Measurements from ENCODE around the gene CABLES2.
"Not testable (repeated sequence)": the region's sequence is repeated elsewhere in the genome, so short reads cannot be mapped to it uniquely, and the experiment has no call there.

Gene CABLES2

DNA sequence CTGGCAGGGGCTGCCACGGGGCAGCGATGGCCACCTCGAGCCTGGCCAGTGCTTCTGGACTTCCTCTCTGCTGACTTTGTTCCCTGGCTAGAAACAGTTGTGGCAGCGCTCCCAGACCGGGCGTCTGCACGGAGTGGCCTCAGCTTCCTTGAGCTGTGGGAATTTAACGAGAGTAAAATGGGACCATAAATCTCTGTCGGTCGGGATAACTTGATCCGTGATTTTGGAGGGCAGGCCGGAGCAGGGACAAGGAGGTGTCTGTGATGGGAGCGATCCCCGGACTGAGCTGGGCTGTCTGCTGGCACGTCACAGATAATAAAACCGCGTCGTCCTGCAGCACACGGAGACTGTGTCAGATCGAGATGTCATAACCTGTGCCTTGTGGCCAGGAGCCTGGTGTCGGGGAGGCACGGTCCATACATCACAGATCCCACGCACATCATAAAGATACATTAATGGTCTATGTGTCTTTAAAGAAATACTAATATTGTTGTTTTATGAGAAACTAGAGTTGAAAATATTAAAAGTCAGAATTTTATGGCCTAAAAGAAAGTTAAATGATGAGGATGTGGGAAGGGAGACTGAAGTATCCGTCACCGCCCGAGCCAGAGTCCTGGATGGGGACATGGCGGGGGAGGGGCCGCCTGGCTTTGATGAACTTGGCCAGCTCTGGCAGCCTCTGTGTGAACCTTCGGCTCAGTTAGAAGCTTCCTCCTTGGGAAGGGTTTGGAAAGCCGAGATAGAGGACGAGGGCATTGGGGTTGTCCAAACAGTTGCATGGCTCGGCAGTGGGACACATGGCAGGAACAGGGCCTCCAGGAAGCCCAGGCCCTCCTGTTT lies 26.8 kb upstream of the CABLES2 start:
- peaks cover 38% of the 10 kb centered on the region for H3K27me3 ChIP-seq (ENCODE audit: insufficient read depth, low read length)
- no peak overlapping the region for H2AFZ ChIP-seq (ENCODE audit: low read length, unreplicated experiment)
- no peaks in the 10 kb centered on the region for H3K36me3 ChIP-seq (ENCODE audit: insufficient read depth, low read length)
- no peaks in the 10 kb centered on the region for H3K4me1 ChIP-seq (ENCODE audit: control insufficient read depth, insufficient read depth, low read length, unreplicated experiment)
- H3K4me3 ChIP-seq (ENCODE audit: low read depth, low read length), result no peak overlapping the region
- no peak overlapping the region for H3K27ac ChIP-seq (ENCODE audit: low read depth, low read length)
- H3K79me2 ChIP-seq (ENCODE audit: control insufficient read depth, insufficient read depth, low read length, unreplicated experiment), result no peaks in the 10 kb centered on the region

DNA sequence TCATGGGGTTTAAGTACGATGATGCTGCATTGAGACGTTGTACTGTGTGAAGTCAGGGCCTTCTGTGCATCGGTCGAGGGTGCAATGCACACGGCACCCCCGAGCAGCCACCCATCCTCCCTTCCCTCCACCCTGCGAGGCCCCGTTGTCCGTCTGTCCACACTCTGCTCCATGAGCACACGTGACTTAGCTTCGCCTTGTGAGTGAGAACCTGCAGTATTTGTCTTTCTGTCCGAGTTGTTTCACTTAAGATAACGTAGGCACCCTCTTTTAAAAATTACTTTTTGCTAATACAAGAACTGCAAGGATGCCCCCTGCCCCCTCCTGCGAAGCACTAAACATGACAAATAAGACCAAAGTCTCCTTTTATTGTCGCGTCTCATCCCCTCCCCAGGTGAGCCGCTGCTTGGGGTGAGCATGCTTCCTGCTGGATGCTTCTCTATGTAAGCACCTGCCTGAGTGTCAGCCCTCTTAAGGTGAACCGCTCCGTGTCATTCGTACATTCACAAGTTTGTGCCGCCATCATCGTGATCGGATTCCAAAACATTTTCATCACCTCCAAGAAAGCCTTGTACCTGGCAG lies 23.9 kb upstream of the CABLES2 start:
- Histone ChIP-seq H2AFZ (ENCODE audit: low read length, unreplicated experiment) (no peak overlapping the region), H3K27me3 (ENCODE audit: insufficient read depth, low read length) (peaks cover 26% of the 10 kb centered on the region), H3K79me2 (ENCODE audit: control insufficient read depth, insufficient read depth, low read length, unreplicated experiment) (no peaks in the 10 kb centered on the region), H3K4me3 (ENCODE audit: low read depth, low read length) (no peak overlapping the region), H3K27ac (ENCODE audit: low read depth, low read length) (no peak overlapping the region), H3K4me1 (ENCODE audit: control insufficient read depth, insufficient read depth, low read length, unreplicated experiment) (no peaks in the 10 kb centered on the region), H3K36me3 (ENCODE audit: insufficient read depth, low read length) (no peaks in the 10 kb centered on the region)

GRCh38 chr20:62430311-62430853 lies 23.3 kb upstream of the CABLES2 start:
- H3K79me2 ChIP-seq (ENCODE audit: control insufficient read depth, insufficient read depth, low read length, unreplicated experiment), result no peaks in the 10 kb centered on the region
- no peaks in the 10 kb centered on the region for H3K36me3 ChIP-seq (ENCODE audit: insufficient read depth, low read length)
- no peaks in the 10 kb centered on the region for H3K4me1 ChIP-seq (ENCODE audit: control insufficient read depth, insufficient read depth, low read length, unreplicated experiment)
- peaks cover 23% of the 10 kb centered on the region for H3K27me3 ChIP-seq (ENCODE audit: insufficient read depth, low read length)
- H3K27ac ChIP-seq (ENCODE audit: low read depth, low read length), result no peak overlapping the region
- H2AFZ ChIP-seq (ENCODE audit: low read length, unreplicated experiment), result no peak overlapping the region
- H3K4me3 ChIP-seq (ENCODE audit: low read depth, low read length), result no peak overlapping the region

DNA sequence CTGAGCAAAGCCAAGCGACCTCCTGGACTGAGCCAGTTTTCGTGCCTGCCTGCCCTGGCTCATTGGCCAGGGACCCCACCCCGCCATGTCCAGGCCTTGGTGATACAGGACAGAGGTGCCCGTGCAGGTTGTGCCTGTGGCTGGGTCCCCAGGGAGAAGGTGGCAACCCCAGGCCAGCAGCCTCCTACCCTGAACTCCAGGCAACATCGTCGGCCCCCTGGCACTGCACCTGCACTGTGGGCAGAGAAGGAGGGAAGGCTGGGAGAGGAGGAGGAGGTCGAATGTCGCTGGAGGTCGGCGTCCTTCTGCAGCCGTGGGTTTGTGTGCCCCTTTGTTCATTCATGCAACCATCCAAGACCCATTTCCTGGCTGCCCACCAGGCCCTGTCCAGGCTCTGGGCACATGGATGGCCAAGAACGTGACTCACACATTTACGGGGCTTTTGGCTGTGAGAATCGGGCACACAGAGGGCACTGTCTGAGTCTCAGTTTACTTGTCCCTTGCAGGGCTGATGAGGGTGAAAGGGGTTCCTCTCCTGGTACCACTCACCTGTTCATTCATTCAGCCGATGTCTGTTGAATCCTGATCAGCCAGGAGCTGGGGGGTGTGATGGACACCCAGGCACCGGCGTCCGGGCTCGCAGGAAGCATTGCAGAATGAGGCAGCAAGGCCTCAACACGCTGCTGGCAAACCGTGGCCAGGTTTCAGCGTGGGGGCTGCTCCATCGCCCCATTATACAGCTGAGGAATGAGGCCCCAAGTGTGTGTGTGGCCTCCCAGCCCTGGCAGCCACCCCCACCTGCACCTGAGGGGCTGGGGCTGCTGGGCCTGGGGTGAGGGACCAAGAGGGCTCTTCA lies 22.6 kb upstream of the CABLES2 start:
- H3K36me3 ChIP-seq (ENCODE audit: insufficient read depth, low read length), result no peaks in the 10 kb centered on the region
- no peak overlapping the region for H2AFZ ChIP-seq (ENCODE audit: low read length, unreplicated experiment)
- no peaks in the 10 kb centered on the region for H3K4me1 ChIP-seq (ENCODE audit: control insufficient read depth, insufficient read depth, low read length, unreplicated experiment)
- H3K27me3 ChIP-seq (ENCODE audit: insufficient read depth, low read length), result peaks cover 16% of the 10 kb centered on the region
- no peak overlapping the region for H3K4me3 ChIP-seq (ENCODE audit: low read depth, low read length)
- no peaks in the 10 kb centered on the region for H3K79me2 ChIP-seq (ENCODE audit: control insufficient read depth, insufficient read depth, low read length, unreplicated experiment)
- no peak overlapping the region for H3K27ac ChIP-seq (ENCODE audit: low read depth, low read length)

GRCh38 chr20:62428396-62429295 lies 21.6 kb upstream of the CABLES2 start:
- H3K79me2 ChIP-seq (ENCODE audit: control insufficient read depth, insufficient read depth, low read length, unreplicated experiment), result no peaks in the 10 kb centered on the region
- H3K27ac ChIP-seq (ENCODE audit: low read depth, low read length), result no peak overlapping the region
- H3K4me1 ChIP-seq (ENCODE audit: control insufficient read depth, insufficient read depth, low read length, unreplicated experiment), result no peaks in the 10 kb centered on the region
- no peak overlapping the region for H2AFZ ChIP-seq (ENCODE audit: low read length, unreplicated experiment)
- peaks cover 9% of the 10 kb centered on the region for H3K27me3 ChIP-seq (ENCODE audit: insufficient read depth, low read length)
- no peaks in the 10 kb centered on the region for H3K36me3 ChIP-seq (ENCODE audit: insufficient read depth, low read length)
- H3K4me3 ChIP-seq (ENCODE audit: low read depth, low read length), result no peak overlapping the region

- no peak overlapping the region for H3K27ac ChIP-seq (ENCODE audit: low read depth, low read length)
Observed at GRCh38 chr20:62428002-62428372, 20.9 kb upstream of the CABLES2 start.

GRCh38 chr20:62427172-62428001 lies 20.3 kb upstream of the CABLES2 start, which contains the start of gene RBBP8NL:
RBBP8NL (minus strand) TSS chr20:62427539; CDS start chr20:62419647, 7,892 bp downstream.
- Histone ChIP-seq H3K4me1 (ENCODE audit: control insufficient read depth, insufficient read depth, low read length, unreplicated experiment) (no peaks in the 10 kb centered on the region), H3K79me2 (ENCODE audit: control insufficient read depth, insufficient read depth, low read length, unreplicated experiment) (no peaks in the 10 kb centered on the region), H3K4me3 (ENCODE audit: low read depth, low read length) (no peak within 1 kb of the TSS), H3K27ac (ENCODE audit: low read depth, low read length) (no peak within 1 kb of the TSS), H3K27me3 (ENCODE audit: insufficient read depth, low read length) (peaks cover 11% of the 10 kb centered on the region), H3K36me3 (ENCODE audit: insufficient read depth, low read length) (no peaks in the 10 kb centered on the region), H2AFZ (ENCODE audit: low read length, unreplicated experiment) (no peak within 1 kb of the TSS)

More at GRCh38 chr20:62428002-62428372, 20.9 kb upstream of the CABLES2 start:
- H3K27me3 ChIP-seq (ENCODE audit: insufficient read depth, low read length), result peaks cover 8% of the 10 kb centered on the region
- no peak overlapping the region for H2AFZ ChIP-seq (ENCODE audit: low read length, unreplicated experiment)
- no peaks in the 10 kb centered on the region for H3K36me3 ChIP-seq (ENCODE audit: insufficient read depth, low read length)
- no peak overlapping the region for H3K4me3 ChIP-seq (ENCODE audit: low read depth, low read length)
- no peaks in the 10 kb centered on the region for H3K4me1 ChIP-seq (ENCODE audit: control insufficient read depth, insufficient read depth, low read length, unreplicated experiment)
- no peaks in the 10 kb centered on the region for H3K79me2 ChIP-seq (ENCODE audit: control insufficient read depth, insufficient read depth, low read length, unreplicated experiment)

- Histone ChIP-seq H3K27me3 (ENCODE audit: insufficient read depth, low read length) (peaks cover 11% of the 10 kb centered on the region), H3K4me3 (ENCODE audit: low read depth, low read length) (no peak overlapping the region), H2AFZ (ENCODE audit: low read length, unreplicated experiment) (no peak overlapping the region), H3K27ac (ENCODE audit: low read depth, low read length) (no peak overlapping the region), H3K4me1 (ENCODE audit: control insufficient read depth, insufficient read depth, low read length, unreplicated experiment) (no peaks in the 10 kb centered on the region), H3K79me2 (ENCODE audit: control insufficient read depth, insufficient read depth, low read length, unreplicated experiment) (no peaks in the 10 kb centered on the region), H3K36me3 (ENCODE audit: insufficient read depth, low read length) (no peaks in the 10 kb centered on the region)
Observed at GRCh38 chr20:62426699-62427131, 19.6 kb upstream of the CABLES2 start.

- peaks cover 11% of the 10 kb centered on the region for H3K27me3 ChIP-seq (ENCODE audit: insufficient read depth, low read length)
- not testable (repeated sequence) for H3K79me2 ChIP-seq (ENCODE audit: control insufficient read depth, insufficient read depth, low read length, unreplicated experiment); H2AFZ ChIP-seq (ENCODE audit: low read length, unreplicated experiment); H3K4me3 ChIP-seq (ENCODE audit: low read depth, low read length); H3K27ac ChIP-seq (ENCODE audit: low read depth, low read length); H3K4me1 ChIP-seq (ENCODE audit: control insufficient read depth, insufficient read depth, low read length, unreplicated experiment); H3K36me3 ChIP-seq (ENCODE audit: insufficient read depth, low read length)
Observed at GRCh38 chr20:62426059-62426348, 18.9 kb upstream of the CABLES2 start.

All from ACC112 (cell line).